Endothelial cell of umbilical vein (primary cell): Measurements from ENCODE around the gene KIR2DL3. TPM values are rescaled to one million over a fixed set of nuclear protein-coding genes. Genes with fewer than 3 reads are reported as not detected.
"Not testable (repeated sequence)": the region's sequence is repeated elsewhere in the genome, so short reads cannot be mapped to it uniquely, and the experiment has no call there.

ENCODE experiments used
- BruUV-seq: library from RNA; stranded (reverse); fragments of 400-500 nt; replicated peaks from 2 replicates; lab custom pipeline; 2021; lab: Mats Ljungman, UMichigan
- CTCF ChIA-PET: fragments of 300-600, 350-600 bp; sonication (Branson Sonifier 250); formaldehyde crosslinking; loops from one replicate; lab custom pipeline; 2021; ENCODE audit warnings: antibody characterized with exemption, inconsistent platforms; lab: Charles Lee
- POLR2A ChIA-PET: fragments of 300-600, 350-600 bp; sonication (Branson Sonifier 250); formaldehyde crosslinking; loops from one replicate; lab custom pipeline; 2021; ENCODE audit warnings: antibody characterized with exemption, inconsistent platforms; lab: Charles Lee
- DNase-seq: peaks from one replicate; pipeline ENCODE4 v3.0.0-alpha.2; 2011; ENCODE audit warnings: low read depth, low spot score
- FAIRE-seq: peaks from 2 replicates; lab custom pipeline; 2011; peaks lifted over from hg19 to GRCh38; lab: Jason Lieb, UNC
- H2AFZ ChIP-seq: 2 replicates; pipeline ENCODE4 v1.6.0; 2012; ENCODE audit warnings: low read depth, low read length, control low read depth, inconsistent platforms
- H3K27ac ChIP-seq: 2 replicates; pipeline ENCODE4 v1.5.1; 2011; ENCODE audit warnings: low read depth, mild to moderate bottlenecking, control low read depth, low read length, moderate library complexity; ENCODE audit not compliant: insufficient read depth
- H3K27me3 ChIP-seq, 2 experiments: 2 replicates each; pipeline versions ENCODE4 v1.6.0 to v1.6.1; 2011; ENCODE audit warnings: low read length in 2 of 2, mixed read lengths in 1 of 2; ENCODE audit not compliant: control insufficient read depth in 2 of 2, insufficient read depth in 2 of 2
- H3K36me3 ChIP-seq, 2 experiments: 2 replicates in 1 of 2; 3 replicates in 1 of 2; pipeline ENCODE4 v1.5.1; 2011; ENCODE audit warnings: low read length in 2 of 2, mild to moderate bottlenecking in 1 of 2, moderate library complexity in 1 of 2; ENCODE audit not compliant: control insufficient read depth in 2 of 2, insufficient read depth in 2 of 2; ENCODE audit errors: extremely low read depth in 1 of 2
- H3K4me1 ChIP-seq: 3 replicates; pipeline ENCODE4 v1.5.1; 2011; ENCODE audit warnings: mild to moderate bottlenecking, low read length; ENCODE audit not compliant: control insufficient read depth, insufficient read depth; ENCODE audit errors: extremely low read depth
- H3K4me2 ChIP-seq: 2 replicates; pipeline ENCODE4 v1.6.1; 2011; ENCODE audit warnings: low read length, control low read depth, mixed read lengths; ENCODE audit not compliant: insufficient read depth
- H3K4me3 ChIP-seq, 3 experiments: fragments of 200-600 bp in 1 of 3; sonication (generic), shearing (Covaris generic) in 1 of 3; replicated peaks in 1 of 3; 2 replicates each; pipeline ENCODE4 v1.5.1; 2011 to 2016; ENCODE audit warnings: control low read depth in 3 of 3, low read length in 3 of 3, mild to moderate bottlenecking in 2 of 3, inconsistent platforms in 1 of 3, low read depth in 1 of 3, moderate library complexity in 1 of 3; ENCODE audit not compliant: insufficient read depth in 1 of 3
- H3K79me2 ChIP-seq: 2 replicates; pipeline ENCODE4 v1.6.0; 2012; ENCODE audit warnings: low read length, inconsistent platforms; ENCODE audit not compliant: control insufficient read depth, insufficient read depth
- H3K9ac ChIP-seq: replicated peaks from 2 replicates; pipeline ENCODE3; 2011; ENCODE audit warnings: low read length, control low read depth; ENCODE audit not compliant: insufficient read depth; ENCODE audit errors: extremely low read depth
- H3K9me1 ChIP-seq: replicated peaks from 3 replicates; pipeline ENCODE4 v1.6.0; 2011; ENCODE audit warnings: mild to moderate bottlenecking, low read length; ENCODE audit not compliant: control insufficient read depth, insufficient read depth; ENCODE audit errors: extremely low read depth
- H3K9me3 ChIP-seq: replicated peaks from 2 replicates; pipeline ENCODE4 v1.5.1; 2012; ENCODE audit warnings: low read length, inconsistent platforms; ENCODE audit not compliant: control insufficient read depth, insufficient read depth
- H4K20me1 ChIP-seq: replicated peaks from 2 replicates; pipeline ENCODE3; 2011; ENCODE audit warnings: mild to moderate bottlenecking, low read length; ENCODE audit not compliant: control insufficient read depth, insufficient read depth; ENCODE audit errors: extremely low read depth
- dilution Hi-C: fragments of 300-500 bp; cut with MboI; formaldehyde crosslinking; loops from one replicate; pipeline ENCODE4 v1.15.0; 2019; ENCODE audit warnings: low sequenced_read_pairs; ENCODE audit not compliant: extremely low pct_ligation_motif_present
- intact Hi-C: fragments of 100-400 bp; cut with micrococcal nuclease; formaldehyde crosslinking; loops from one replicate; pipeline ENCODE4 v1.10.0; 2022
- polyA plus RNA-seq, 4 experiments: library from polyadenylated mRNA; depleted of rRNA in 3 of 4; stranded (reverse) in 3 of 4; unstranded in 1 of 4; fragments of >200 nt; gene quantifications; 2 replicates each; pipeline versions ENCODE4 v1.2.1 to v1.2.3, GENCODE V29; 2011 to 2012; ENCODE audit warnings: missing spikeins in 1 of 4
- total RNA-seq: library from RNA; stranded (reverse); gene quantifications from 2 replicates; pipeline ENCODE4 v1.2.3, GENCODE V29; 2021

Gene KIR2DL3
- total and polyA plus RNA-seq, 2 donors (not counting 3 experiments of a cell fraction or from before 2014, with no cell fraction given) = not detected

DNA sequence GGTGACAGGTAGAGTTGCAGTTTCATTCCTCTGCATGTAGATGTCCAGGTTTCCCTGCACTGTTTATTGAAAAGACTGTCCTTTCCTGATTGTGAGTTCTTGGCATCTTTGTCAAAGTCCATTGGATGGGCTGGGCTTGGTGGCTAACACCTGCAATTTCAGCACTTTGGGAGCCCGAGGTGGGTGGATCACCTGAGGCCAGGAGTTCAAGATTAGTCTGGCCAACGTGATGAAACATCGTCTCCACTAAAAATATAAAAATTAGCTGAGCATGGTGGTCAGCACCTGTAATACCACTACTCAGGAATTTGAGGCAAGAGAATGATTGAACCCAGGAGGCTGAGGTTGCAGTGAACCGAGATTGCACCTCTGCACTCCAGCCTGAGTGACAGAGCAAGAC, 39.5 kb downstream of the KIR2DL3 start:
- H3K9ac ChIP-seq = not testable (repeated sequence)

GRCh38 chr19:54778896-54779295, 40.6 kb downstream of the KIR2DL3 start:
- BruUV-seq, H3K27me3 ChIP-seq, H3K79me2 ChIP-seq, H2AFZ ChIP-seq, H3K27ac ChIP-seq, FAIRE-seq, H4K20me1 ChIP-seq, H3K9ac ChIP-seq, H3K4me2 ChIP-seq, H3K9me3 ChIP-seq, dilution Hi-C loops, H3K9me1 ChIP-seq, H3K4me1 ChIP-seq, CTCF ChIA-PET, DNase-seq, H3K4me3 ChIP-seq, H3K36me3 ChIP-seq, POLR2A ChIA-PET, intact Hi-C loops: not testable (repeated sequence)

More for the DNA sequence above, 39.5 kb downstream of the KIR2DL3 start:
- H2AFZ ChIP-seq, dilution Hi-C loops, H3K27me3 ChIP-seq, DNase-seq, H3K36me3 ChIP-seq, H3K27ac ChIP-seq, H3K4me1 ChIP-seq, CTCF ChIA-PET, BruUV-seq, FAIRE-seq, H3K4me3 ChIP-seq, H3K9me1 ChIP-seq, H3K9me3 ChIP-seq, H4K20me1 ChIP-seq, POLR2A ChIA-PET, intact Hi-C loops, H3K79me2 ChIP-seq, H3K4me2 ChIP-seq: not testable (repeated sequence)

DNA sequence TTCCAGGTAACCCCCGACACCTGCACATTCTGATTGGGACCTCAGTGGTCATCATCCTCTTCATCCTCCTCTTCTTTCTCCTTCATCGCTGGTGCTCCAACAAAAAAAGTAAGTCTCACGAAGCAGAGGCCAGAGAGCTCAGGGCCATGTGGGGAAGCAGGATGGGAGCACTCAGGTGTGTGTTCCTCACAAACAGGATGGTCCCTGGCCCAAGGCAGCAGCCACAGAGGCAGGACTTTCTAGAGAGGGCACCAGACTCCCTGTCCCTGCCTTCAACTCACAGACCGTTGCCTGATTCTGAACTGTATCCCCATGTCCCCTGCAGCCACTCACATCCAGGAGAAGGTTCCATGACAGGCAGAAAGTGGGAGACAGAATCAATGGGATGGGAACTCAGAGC, 44.6 kb downstream of the KIR2DL3 start:
- H2AFZ ChIP-seq, H3K4me2 ChIP-seq, intact Hi-C loops, H3K27me3 ChIP-seq, FAIRE-seq, H3K9ac ChIP-seq, H3K9me1 ChIP-seq, H3K4me1 ChIP-seq, DNase-seq, H3K4me3 ChIP-seq, POLR2A ChIA-PET, H4K20me1 ChIP-seq, CTCF ChIA-PET, H3K79me2 ChIP-seq, H3K27ac ChIP-seq, BruUV-seq, H3K36me3 ChIP-seq, H3K9me3 ChIP-seq, dilution Hi-C loops: not testable (repeated sequence)

DNA sequence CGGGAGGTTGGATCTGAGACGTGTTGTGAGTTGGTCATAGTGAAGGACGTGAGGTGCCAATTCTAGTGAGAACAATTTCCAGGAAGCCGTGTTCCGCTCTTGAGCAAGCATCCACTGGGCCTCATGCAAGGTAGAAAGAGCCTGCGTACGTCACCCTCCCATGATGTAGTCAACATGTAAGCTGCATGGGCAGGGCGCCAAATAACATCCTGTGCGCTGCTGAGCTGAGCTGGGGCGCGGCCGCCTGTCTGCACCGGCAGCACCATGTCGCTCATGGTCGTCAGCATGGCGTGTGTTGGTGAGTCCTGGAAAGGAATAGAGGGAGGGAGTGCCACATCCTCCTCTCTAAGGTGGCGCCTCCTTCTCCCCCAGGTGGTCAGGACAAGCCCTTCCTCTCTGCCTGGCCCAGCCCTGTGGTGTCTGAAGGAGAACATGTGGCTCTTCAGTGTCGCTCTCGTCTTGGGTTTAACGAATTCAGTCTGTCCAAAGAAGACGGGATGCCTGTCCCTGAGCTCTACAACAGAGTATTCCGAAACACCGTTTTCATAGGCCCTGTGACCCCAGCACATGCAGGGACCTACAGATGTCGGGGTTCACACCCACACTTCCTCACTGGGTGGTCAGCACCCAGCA, 47.9 kb downstream of the KIR2DL3 start:
- H3K9me1 ChIP-seq, dilution Hi-C loops, H3K36me3 ChIP-seq, intact Hi-C loops, FAIRE-seq, BruUV-seq, H3K4me2 ChIP-seq, H3K9me3 ChIP-seq, H3K27me3 ChIP-seq, H2AFZ ChIP-seq, CTCF ChIA-PET, DNase-seq, H4K20me1 ChIP-seq, H3K9ac ChIP-seq, H3K4me1 ChIP-seq, POLR2A ChIA-PET, H3K4me3 ChIP-seq, H3K27ac ChIP-seq, H3K79me2 ChIP-seq: not testable (repeated sequence)
